ENCODE data around the gene COL23A1.
"Not testable (repeated sequence)": the region's sequence is repeated elsewhere in the genome, so short reads cannot be mapped to it uniquely, and the experiment has no call there.

The COL23A1 gene

GRCh38 chr5:178586396-178586795 is 3.8 kb downstream of the COL23A1 start:
- Histone ChIP-seq H3K4me3 (ENCODE audit: low read depth in 1 of 2, low read length in 2 of 2) (no peak overlapping the region), H3K9me3 (ENCODE audit: low read length) (no peaks in the 10 kb centered on the region), H3K27ac (ENCODE audit: low read depth, low read length) (no peak overlapping the region), H3K4me1 (ENCODE audit: insufficient read depth, low read length) (peaks cover 5% of the 10 kb centered on the region), H3K9ac (ENCODE audit: low read length) (no peak overlapping the region), H3K36me3 (ENCODE audit: insufficient read depth, low read length) (no peaks in the 10 kb centered on the region), H3K27me3 (ENCODE audit: control insufficient read depth in 1 of 2, insufficient read depth in 2 of 2, low read length in 2 of 2) (peaks cover 0 to 28% of the 10 kb centered on the region in 2 donors)

GRCh38 chr5:178585421-178585820 is 4.8 kb downstream of the COL23A1 start:
- not testable (repeated sequence) for H3K27ac ChIP-seq (ENCODE audit: low read depth, low read length); H3K36me3 ChIP-seq (ENCODE audit: insufficient read depth, low read length); H3K9me3 ChIP-seq (ENCODE audit: low read length); H3K4me3 ChIP-seq (ENCODE audit: low read depth in 1 of 2, low read length in 2 of 2); H3K4me1 ChIP-seq (ENCODE audit: insufficient read depth, low read length); H3K9ac ChIP-seq (ENCODE audit: low read length)
- H3K27me3 ChIP-seq (ENCODE audit: control insufficient read depth in 1 of 2, insufficient read depth in 2 of 2, low read length in 2 of 2): peaks cover 0 to 25% of the 10 kb centered on the region in 2 donors

GRCh38 chr5:178583279-178583678 is 6.9 kb downstream of the COL23A1 start:
- H3K4me1 ChIP-seq (ENCODE audit: insufficient read depth, low read length): no peaks in the 10 kb centered on the region
- no peak overlapping the region for H3K9ac ChIP-seq (ENCODE audit: low read length)
- no peaks in the 10 kb centered on the region for H3K36me3 ChIP-seq (ENCODE audit: insufficient read depth, low read length)
- H3K9me3 ChIP-seq (ENCODE audit: low read length): no peaks in the 10 kb centered on the region
- no peak overlapping the region for H3K4me3 ChIP-seq (ENCODE audit: low read depth in 1 of 2, low read length in 2 of 2)
- H3K27me3 ChIP-seq (ENCODE audit: control insufficient read depth in 1 of 2, insufficient read depth in 2 of 2, low read length in 2 of 2): peaks cover 0 to 10% of the 10 kb centered on the region in 2 donors
- no peak overlapping the region for H3K27ac ChIP-seq (ENCODE audit: low read depth, low read length)

GRCh38 chr5:178582291-178582690 is 7.9 kb downstream of the COL23A1 start:
- H3K27me3 ChIP-seq (ENCODE audit: control insufficient read depth in 1 of 2, insufficient read depth in 2 of 2, low read length in 2 of 2): peaks cover 0 to 12% of the 10 kb centered on the region in 2 donors
- H3K4me3 ChIP-seq (ENCODE audit: low read depth in 1 of 2, low read length in 2 of 2): no peak overlapping the region
- no peak overlapping the region for H3K9ac ChIP-seq (ENCODE audit: low read length)
- no peaks in the 10 kb centered on the region for H3K36me3 ChIP-seq (ENCODE audit: insufficient read depth, low read length)
- no peak overlapping the region for H3K27ac ChIP-seq (ENCODE audit: low read depth, low read length)
- no peaks in the 10 kb centered on the region for H3K4me1 ChIP-seq (ENCODE audit: insufficient read depth, low read length)
- H3K9me3 ChIP-seq (ENCODE audit: low read length): no peaks in the 10 kb centered on the region

- H3K4me1 ChIP-seq (ENCODE audit: insufficient read depth, low read length): no peaks in the 10 kb centered on the region
- peaks cover 0 to 19% of the 10 kb centered on the region in 2 donors for H3K27me3 ChIP-seq (ENCODE audit: control insufficient read depth in 1 of 2, insufficient read depth in 2 of 2, low read length in 2 of 2)
- H3K4me3 ChIP-seq (ENCODE audit: low read depth in 1 of 2, low read length in 2 of 2): no peak overlapping the region
- H3K9ac ChIP-seq (ENCODE audit: low read length): no peak overlapping the region
- no peaks in the 10 kb centered on the region for H3K9me3 ChIP-seq (ENCODE audit: low read length)
- no peaks in the 10 kb centered on the region for H3K36me3 ChIP-seq (ENCODE audit: insufficient read depth, low read length)
- H3K27ac ChIP-seq (ENCODE audit: low read depth, low read length): no peak overlapping the region
Measured at GRCh38 chr5:178581621-178582020, 8.6 kb downstream of the COL23A1 start.

GRCh38 chr5:178580271-178580955 is 9.8 kb downstream of the COL23A1 start:
- Histone ChIP-seq H3K9me3 (ENCODE audit: low read length) (no peaks in the 10 kb centered on the region), H3K36me3 (ENCODE audit: insufficient read depth, low read length) (no peaks in the 10 kb centered on the region), H3K27ac (ENCODE audit: low read depth, low read length) (no peak overlapping the region), H3K9ac (ENCODE audit: low read length) (no peak overlapping the region), H3K4me3 (ENCODE audit: low read depth in 1 of 2, low read length in 2 of 2) (no peak overlapping the region), H3K27me3 (ENCODE audit: control insufficient read depth in 1 of 2, insufficient read depth in 2 of 2, low read length in 2 of 2) (peaks cover 0 to 12% of the 10 kb centered on the region in 2 donors), H3K4me1 (ENCODE audit: insufficient read depth, low read length) (no peaks in the 10 kb centered on the region)

- Histone ChIP-seq H3K4me1 (ENCODE audit: insufficient read depth, low read length) (no peaks in the 10 kb centered on the region), H3K9me3 (ENCODE audit: low read length) (no peaks in the 10 kb centered on the region), H3K27me3 (ENCODE audit: control insufficient read depth in 1 of 2, insufficient read depth in 2 of 2, low read length in 2 of 2) (peaks cover 0 to 9% of the 10 kb centered on the region in 2 donors), H3K9ac (ENCODE audit: low read length) (no peak overlapping the region), H3K27ac (ENCODE audit: low read depth, low read length) (no peak overlapping the region), H3K36me3 (ENCODE audit: insufficient read depth, low read length) (no peaks in the 10 kb centered on the region), H3K4me3 (ENCODE audit: low read depth in 1 of 2, low read length in 2 of 2) (no peak overlapping the region)
Measured at GRCh38 chr5:178577944-178578343, 12.2 kb downstream of the COL23A1 start.

- no peaks in the 10 kb centered on the region for H3K9me3 ChIP-seq (ENCODE audit: low read length)
- no peak overlapping the region for H3K4me3 ChIP-seq (ENCODE audit: low read depth in 1 of 2, low read length in 2 of 2)
- H3K9ac ChIP-seq (ENCODE audit: low read length): no peak overlapping the region
- H3K36me3 ChIP-seq (ENCODE audit: insufficient read depth, low read length): no peaks in the 10 kb centered on the region
- no peaks in the 10 kb centered on the region for H3K4me1 ChIP-seq (ENCODE audit: insufficient read depth, low read length)
- no peak overlapping the region for H3K27ac ChIP-seq (ENCODE audit: low read depth, low read length)
- peaks cover 0 to 9% of the 10 kb centered on the region in 2 donors for H3K27me3 ChIP-seq (ENCODE audit: control insufficient read depth in 1 of 2, insufficient read depth in 2 of 2, low read length in 2 of 2)
Measured at GRCh38 chr5:178577376-178577839, 12.8 kb downstream of the COL23A1 start.

GRCh38 chr5:178576591-178577351 is 13.4 kb downstream of the COL23A1 start:
- no peak overlapping the region for H3K4me3 ChIP-seq (ENCODE audit: low read depth in 1 of 2, low read length in 2 of 2)
- no peaks in the 10 kb centered on the region for H3K36me3 ChIP-seq (ENCODE audit: insufficient read depth, low read length)
- H3K9ac ChIP-seq (ENCODE audit: low read length): no peak overlapping the region
- H3K4me1 ChIP-seq (ENCODE audit: insufficient read depth, low read length): no peaks in the 10 kb centered on the region
- H3K9me3 ChIP-seq (ENCODE audit: low read length): no peaks in the 10 kb centered on the region
- H3K27me3 ChIP-seq (ENCODE audit: control insufficient read depth in 1 of 2, insufficient read depth in 2 of 2, low read length in 2 of 2): peaks cover 0 to 9% of the 10 kb centered on the region in 2 donors
- H3K27ac ChIP-seq (ENCODE audit: low read depth, low read length): no peak overlapping the region

- H3K9me3 ChIP-seq (ENCODE audit: low read length): no peaks in the 10 kb centered on the region
- H3K27ac ChIP-seq (ENCODE audit: low read depth, low read length): no peak overlapping the region
- no peak overlapping the region for H3K9ac ChIP-seq (ENCODE audit: low read length)
Measured at GRCh38 chr5:178573216-178573615, 17.0 kb downstream of the COL23A1 start.

GRCh38 chr5:178572617-178573016 is 17.6 kb downstream of the COL23A1 start:
- Histone ChIP-seq H3K4me1 (ENCODE audit: insufficient read depth, low read length) (no peaks in the 10 kb centered on the region), H3K27ac (ENCODE audit: low read depth, low read length) (no peak overlapping the region), H3K27me3 (ENCODE audit: control insufficient read depth in 1 of 2, insufficient read depth in 2 of 2, low read length in 2 of 2) (peaks cover 0 to 9% of the 10 kb centered on the region in 2 donors), H3K9ac (ENCODE audit: low read length) (no peak overlapping the region), H3K9me3 (ENCODE audit: low read length) (no peaks in the 10 kb centered on the region), H3K4me3 (ENCODE audit: low read depth in 1 of 2, low read length in 2 of 2) (no peak overlapping the region), H3K36me3 (ENCODE audit: insufficient read depth, low read length) (no peaks in the 10 kb centered on the region)

More at GRCh38 chr5:178573216-178573615, 17.0 kb downstream of the COL23A1 start:
- Histone ChIP-seq H3K27me3 (ENCODE audit: control insufficient read depth in 1 of 2, insufficient read depth in 2 of 2, low read length in 2 of 2) (peaks cover 0 to 9% of the 10 kb centered on the region in 2 donors), H3K4me1 (ENCODE audit: insufficient read depth, low read length) (no peaks in the 10 kb centered on the region), H3K4me3 (ENCODE audit: low read depth in 1 of 2, low read length in 2 of 2) (no peak overlapping the region), H3K36me3 (ENCODE audit: insufficient read depth, low read length) (no peaks in the 10 kb centered on the region)

Measured in muscle layer of colon (tissue), 2 donors.